Measurements from ENCODE around the gene NEURL1.

- TF ChIP-seq POLR2AphosphoS5 (IDR thresholded peaks at IDR 0.05; ENCODE audit: low read depth, low read length) = no peak
- no peak for TF ChIP-seq CTCF (IDR thresholded peaks at IDR 0.05)
- no peak for TF ChIP-seq REST (IDR thresholded peaks at IDR 0.05; ENCODE audit: insufficient read depth in 1 of 2, low read depth in 2 of 2, low read length in 1 of 2)
Measured at GRCh38 chr10:103517234-103518085, 24.0 kb downstream of the NEURL1 start.
